Measurements from ENCODE around the gene TM4SF18.
A peak's percentile ranks its signal among the peaks of the same experiment; 100 is the strongest.
"Not testable (repeated sequence)": the region's sequence is repeated elsewhere in the genome, so short reads cannot be mapped to it uniquely, and the experiment has no call there.

Gene TM4SF18

GRCh38 chr3:149333176-149333859 is at the start of gene TM4SF18:
TSS of gene TM4SF18 (minus strand) at chr3:149333636. CDS start at chr3:149333382, 254 bp downstream.
- no peak for DNase-seq

GRCh38 chr3:149382518-149382917 is 49.1 kb upstream of the TM4SF18 start:
- no peak for DNase-seq

- DNase-seq, result no peak
Measured at GRCh38 chr3:149382101-149382467, 48.6 kb upstream of the TM4SF18 start.

GRCh38 chr3:149381173-149382100 is 48.0 kb upstream of the TM4SF18 start:
- DNase-seq, result no peak

- not testable (repeated sequence) for DNase-seq
Measured at GRCh38 chr3:149380220-149380619, 46.8 kb upstream of the TM4SF18 start.

GRCh38 chr3:149378478-149379309 is 45.3 kb upstream of the TM4SF18 start:
- no peak for DNase-seq

GRCh38 chr3:149377408-149378364 is 44.2 kb upstream of the TM4SF18 start, which contains the start of gene TM4SF1:
TSS of gene TM4SF1 (minus strand) at chr3:149377649. CDS start at chr3:149377547, 102 bp downstream.
- DNase-seq, result peak; percentile 4

GRCh38 chr3:149376718-149377407 is 43.4 kb upstream of the TM4SF18 start:
- no peak for DNase-seq

GRCh38 chr3:149375501-149376196 is 42.2 kb upstream of the TM4SF18 start:
- DNase-seq, result no peak

GRCh38 chr3:149374793-149375500 is 41.5 kb upstream of the TM4SF18 start:
- DNase-seq, result no peak

- no peak for DNase-seq
Measured at GRCh38 chr3:149374391-149374790, 41.0 kb upstream of the TM4SF18 start.

GRCh38 chr3:149373235-149374125 is 40.0 kb upstream of the TM4SF18 start:
- DNase-seq, result peak; percentile 39

GRCh38 chr3:149371723-149372114 is 38.3 kb upstream of the TM4SF18 start:
- no peak for DNase-seq

GRCh38 chr3:149371001-149371722 is 37.7 kb upstream of the TM4SF18 start:
- DNase-seq, result no peak

GRCh38 chr3:149369991-149370866 is 36.8 kb upstream of the TM4SF18 start:
- no peak for DNase-seq

GRCh38 chr3:149368674-149369497 is 35.5 kb upstream of the TM4SF18 start:
- DNase-seq, result no peak
